ENCODE results near the gene DYNLT2B. TPM values are rescaled to one million over a fixed set of nuclear protein-coding genes. Genes with fewer than 3 reads are reported as not detected.
"Not testable (repeated sequence)": the region's sequence is repeated elsewhere in the genome, so short reads cannot be mapped to it uniquely, and the experiment has no call there.

DYNLT2B gene
- total RNA-seq (2014; rRNA removed; shearing (Covaris generic)) = 29.1 and 31.0 TPM in 2 replicates

- peak; percentile 92 for DNase-seq (ENCODE audit: low read depth)
These were observed at the start of gene DYNLT2B for GRCh38 chr3:196317687-196318467. DYNLT2B (minus strand) TSS chr3:196318240; CDS start chr3:196318152, 88 bp downstream.

- DNase-seq (ENCODE audit: low read depth) = no peak
These were observed 47.7 kb upstream of the DYNLT2B start for GRCh38 chr3:196365736-196366135.

GRCh38 chr3:196360586-196360985, 42.5 kb upstream of the DYNLT2B start:
- no peak for DNase-seq (ENCODE audit: low read depth)

- DNase-seq (ENCODE audit: low read depth) = not testable (repeated sequence)
These were observed 40.5 kb upstream of the DYNLT2B start for GRCh38 chr3:196358540-196358939.

GRCh38 chr3:196357905-196358304, 39.9 kb upstream of the DYNLT2B start:
- no peak for DNase-seq (ENCODE audit: low read depth)

GRCh38 chr3:196356556-196356955, 38.5 kb upstream of the DYNLT2B start:
- DNase-seq (ENCODE audit: low read depth) = no peak

- DNase-seq (ENCODE audit: low read depth) = no peak
These were observed 37.6 kb upstream of the DYNLT2B start for GRCh38 chr3:196355668-196356067.

GRCh38 chr3:196354132-196354531, 36.1 kb upstream of the DYNLT2B start:
- no peak for DNase-seq (ENCODE audit: low read depth)

- DNase-seq (ENCODE audit: low read depth) = no peak
These were observed 33.5 kb upstream of the DYNLT2B start for GRCh38 chr3:196351541-196351940.

- no peak for DNase-seq (ENCODE audit: low read depth)
These were observed 32.0 kb upstream of the DYNLT2B start for GRCh38 chr3:196350067-196350466.

- DNase-seq (ENCODE audit: low read depth) = no peak
These were observed 30.7 kb upstream of the DYNLT2B start for GRCh38 chr3:196348698-196349097.

GRCh38 chr3:196344663-196345062, 26.6 kb upstream of the DYNLT2B start:
- no peak for DNase-seq (ENCODE audit: low read depth)

- not testable (repeated sequence) for DNase-seq (ENCODE audit: low read depth)
These were observed 25.9 kb upstream of the DYNLT2B start for GRCh38 chr3:196343917-196344316.

GRCh38 chr3:196341137-196341536, 23.1 kb upstream of the DYNLT2B start:
- DNase-seq (ENCODE audit: low read depth) = peak; percentile 72

GRCh38 chr3:196340466-196340865, 22.4 kb upstream of the DYNLT2B start:
- no peak for DNase-seq (ENCODE audit: low read depth)

GRCh38 chr3:196339493-196340254, 21.6 kb upstream of the DYNLT2B start:
- DNase-seq (ENCODE audit: low read depth) = peak; percentile 84

- no peak for DNase-seq (ENCODE audit: low read depth)
These were observed 21.0 kb upstream of the DYNLT2B start for GRCh38 chr3:196339044-196339443.

- DNase-seq (ENCODE audit: low read depth) = peak; percentile 48
These were observed 18.5 kb upstream of the DYNLT2B start for GRCh38 chr3:196336319-196337145.

GRCh38 chr3:196335503-196335948, 17.5 kb upstream of the DYNLT2B start:
- no peak for DNase-seq (ENCODE audit: low read depth)

GRCh38 chr3:196334982-196335381, 16.9 kb upstream of the DYNLT2B start:
- no peak for DNase-seq (ENCODE audit: low read depth)

GRCh38 chr3:196332168-196332567, 14.1 kb upstream of the DYNLT2B start:
- DNase-seq (ENCODE audit: low read depth) = peak; percentile 43

GRCh38 chr3:196327405-196327804, 9.4 kb upstream of the DYNLT2B start:
- DNase-seq (ENCODE audit: low read depth) = no peak

Data from M059J (cell line).